Islet of Langerhans (tissue), 1 donor: ENCODE data around the gene AKAP17A.
"Not testable (repeated sequence)": the region's sequence is repeated elsewhere in the genome, so short reads cannot be mapped to it uniquely, and the experiment has no call there.

Source experiments
- FAIRE-seq: peaks from one replicate; lab custom pipeline; 2011; peaks lifted over from hg19 to GRCh38; lab: Jason Lieb, UNC

Gene AKAP17A

DNA sequence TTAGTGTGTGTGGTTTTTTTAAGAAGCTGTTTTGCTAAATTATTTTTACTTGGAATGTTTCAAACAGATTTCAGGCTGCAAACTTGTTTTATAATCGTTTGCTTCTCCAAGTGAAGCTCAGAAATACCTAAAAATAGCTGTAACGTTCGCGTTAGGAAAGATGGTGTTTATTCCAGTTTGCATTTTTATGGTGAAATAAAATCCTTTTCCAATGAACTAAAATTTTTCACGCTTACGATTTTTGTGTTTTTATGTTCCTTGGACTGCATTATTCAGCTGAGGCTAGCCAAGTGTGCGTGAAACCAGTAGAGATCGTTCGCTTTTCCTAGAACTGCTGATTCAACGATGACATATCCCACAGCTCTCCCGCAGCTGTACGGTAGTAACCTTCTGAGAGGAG, 10.9 kb downstream of the AKAP17A start:
- no peak for FAIRE-seq

DNA sequence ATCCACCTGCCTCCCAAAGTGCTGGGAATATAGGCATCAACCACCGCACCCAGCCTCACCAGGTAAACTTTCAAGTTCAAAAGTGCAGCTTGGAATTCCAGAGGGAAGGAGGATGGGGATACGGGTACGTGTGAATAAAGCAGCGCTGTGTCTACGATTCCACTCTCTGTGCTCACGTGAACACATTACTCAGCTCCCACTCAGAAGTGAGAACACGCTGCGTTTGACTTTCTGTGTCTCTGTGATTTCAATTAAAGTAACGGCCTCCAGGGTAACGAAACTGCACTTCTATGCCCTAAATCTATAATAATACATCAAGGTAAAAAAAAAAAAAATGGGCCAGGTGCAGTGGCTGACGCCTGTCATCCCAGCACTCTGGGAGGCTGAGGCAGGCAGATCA, 15.1 kb downstream of the AKAP17A start:
- FAIRE-seq, result no peak

DNA sequence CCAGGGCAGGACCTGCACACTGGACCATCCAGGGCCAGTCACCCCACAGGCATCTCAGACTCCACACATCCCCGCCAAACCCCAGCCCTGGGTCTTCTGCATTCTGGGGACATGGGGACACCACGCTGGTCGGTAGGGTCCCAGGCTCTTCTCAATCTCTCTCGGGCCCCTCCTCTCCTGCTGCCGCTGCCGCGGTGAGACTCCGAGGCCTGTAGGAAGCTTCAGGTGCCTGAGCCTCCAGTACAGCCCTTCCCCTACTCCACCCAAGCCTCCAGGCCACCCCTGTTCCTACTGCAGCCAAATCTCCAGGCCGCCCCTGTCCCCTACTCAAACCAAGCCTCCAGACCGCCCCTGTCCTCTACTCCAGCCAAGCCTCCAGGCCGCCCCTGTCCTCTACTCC, 17.9 kb downstream of the AKAP17A start:
- FAIRE-seq, result no peak

DNA sequence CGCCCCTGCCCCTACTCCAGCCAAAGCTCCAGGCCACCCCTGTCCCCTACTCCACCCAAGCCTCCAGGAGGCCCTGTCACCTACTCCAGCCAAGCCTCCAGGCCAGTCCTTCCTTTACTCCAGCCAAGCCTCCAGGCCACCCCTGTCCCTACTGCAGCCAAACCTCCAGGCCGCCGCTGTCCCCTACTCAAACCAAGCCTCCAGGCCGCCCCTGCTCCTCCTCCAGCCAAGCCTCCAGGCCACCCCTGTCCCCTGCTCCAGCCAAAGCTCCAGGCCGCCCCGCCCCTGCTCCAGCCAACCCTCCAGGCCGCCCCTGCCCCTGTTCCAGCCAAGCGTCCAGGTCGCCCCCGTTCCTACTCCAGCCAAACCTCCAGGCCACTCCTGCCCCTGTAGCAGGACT, 18.4 kb downstream of the AKAP17A start:
- no peak for FAIRE-seq

- no peak for FAIRE-seq
Measured at GRCh38 chrX:1610166-1610565, 18.8 kb downstream of the AKAP17A start.

GRCh38 chrX:1610736-1611135, 19.3 kb downstream of the AKAP17A start:
- FAIRE-seq, result no peak

DNA sequence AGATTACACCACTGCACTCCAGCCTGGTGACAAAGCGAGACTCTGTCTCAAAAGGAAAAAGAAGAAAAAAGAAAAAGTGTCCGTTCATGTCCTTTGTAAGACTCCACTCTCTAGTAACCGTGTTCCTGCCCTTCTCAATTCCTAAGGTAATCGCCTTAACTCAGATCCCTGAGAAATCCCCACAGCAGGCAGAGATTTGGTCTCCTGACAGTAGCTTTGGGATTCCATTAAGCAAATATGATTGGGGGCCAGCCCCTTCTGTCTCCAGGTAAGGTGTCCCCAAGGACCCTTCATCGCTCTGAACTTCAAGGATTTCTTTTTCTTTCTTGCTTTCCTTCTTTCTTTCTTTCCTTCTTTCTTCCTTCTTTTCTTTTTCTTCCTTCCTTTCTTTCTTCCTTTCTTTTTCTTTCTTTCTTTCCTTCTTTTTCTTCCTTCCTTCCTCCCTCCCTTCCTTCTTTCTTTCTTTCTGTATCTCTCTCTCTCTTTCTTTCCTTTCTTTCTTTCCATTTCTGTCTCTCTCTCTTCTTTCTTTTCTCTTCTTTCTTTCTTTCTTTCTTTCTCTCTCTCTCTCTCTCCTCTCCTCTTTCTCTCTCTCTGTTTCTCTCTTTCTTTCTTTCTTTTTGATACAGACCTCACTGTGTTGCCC, 21.4 kb downstream of the AKAP17A start:
- FAIRE-seq, result no peak

DNA sequence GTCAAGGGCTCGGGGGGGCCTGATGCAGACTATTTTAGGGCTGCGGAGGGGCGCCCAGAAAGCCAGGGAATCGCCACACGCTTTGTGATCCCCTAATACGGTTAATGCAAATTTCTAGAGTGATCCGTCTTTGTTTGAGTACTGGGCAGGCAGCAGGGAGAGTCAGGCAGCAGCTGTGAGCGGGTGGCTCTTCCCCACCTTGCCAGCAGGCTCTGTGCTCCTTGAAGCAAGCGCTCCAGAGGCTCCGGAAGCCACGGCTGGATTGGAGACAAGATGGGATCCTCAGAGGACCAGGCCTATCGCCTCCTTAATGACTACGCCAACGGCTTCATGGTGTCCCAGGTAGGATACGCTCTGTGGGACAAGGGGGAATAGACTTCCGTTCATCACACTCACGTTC, 23.5 kb downstream of the AKAP17A start, which contains the start of gene ASMT:
Gene ASMT (plus strand): TSS at position 133 of the 400 bp plus-strand sequence. CDS start 141 bp downstream, at position 274.
- FAIRE-seq, result no peak

GRCh38 chrX:1618689-1619088, 27.3 kb downstream of the AKAP17A start:
- FAIRE-seq, result no peak

GRCh38 chrX:1623691-1624090, 32.3 kb downstream of the AKAP17A start:
- FAIRE-seq, result no peak

GRCh38 chrX:1624158-1624860, 32.9 kb downstream of the AKAP17A start:
- not testable (repeated sequence) for FAIRE-seq

GRCh38 chrX:1624861-1625215, 33.4 kb downstream of the AKAP17A start:
- FAIRE-seq, result not testable (repeated sequence)

DNA sequence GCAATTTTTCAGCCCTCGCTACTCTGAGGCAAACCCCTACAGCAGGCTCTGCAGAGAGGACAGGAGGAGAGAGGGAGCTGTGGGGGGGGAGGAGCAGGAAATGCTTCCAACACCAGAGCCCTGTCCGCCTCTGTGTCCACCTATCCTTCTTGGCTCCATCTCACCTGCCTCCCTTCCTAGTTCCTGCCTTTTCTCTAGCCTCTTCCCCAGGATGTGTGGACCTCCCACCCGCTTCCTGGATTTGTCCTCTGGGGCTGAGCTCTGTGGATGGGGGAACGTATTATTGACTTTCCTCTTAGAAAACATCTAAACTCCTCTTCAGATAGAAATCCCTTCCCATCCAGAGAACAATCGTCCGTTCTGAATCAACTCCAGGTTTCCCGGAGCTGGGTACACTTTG, 37.8 kb downstream of the AKAP17A start:
- no peak for FAIRE-seq

GRCh38 chrX:1646009-1646408, 54.6 kb downstream of the AKAP17A start:
- FAIRE-seq, result no peak

- FAIRE-seq, result no peak
Measured at GRCh38 chrX:1649621-1650020, 58.2 kb downstream of the AKAP17A start.
